SK-N-MC (cell line): ENCODE data around the gene TMEM52B.

Experiments
- DNase-seq: peaks from one replicate; pipeline ENCODE4 v3.0.0-alpha.2; 2011; ENCODE audit warnings: low read depth, low spot score
- H3K27ac ChIP-seq: fragments of 200-600 bp; sonication (generic); 2 replicates; pipeline ENCODE4 v1.5.1; 2016; ENCODE audit warnings: mixed run types
- H3K36me3 ChIP-seq: fragments of 200-600 bp; sonication (generic); 2 replicates; pipeline ENCODE4 v1.6.1; 2017; ENCODE audit warnings: antibody characterized with exemption, low read length, mixed read lengths; ENCODE audit not compliant: insufficient read depth
- H3K4me3 ChIP-seq: fragments of 200-600 bp; sonication (generic); 2 replicates; pipeline ENCODE4 v1.5.1; 2016
- H3K9ac ChIP-seq: fragments of 200-600 bp; sonication (generic); 2 replicates; pipeline ENCODE4 v1.8.0; 2017; ENCODE audit warnings: mixed run types, mixed read lengths; ENCODE audit not compliant: insufficient read length
- H3K9me3 ChIP-seq: fragments of 200-600 bp; sonication (generic); 2 replicates; pipeline ENCODE4 v1.6.1; 2017; ENCODE audit warnings: low read depth, mild to moderate bottlenecking, antibody characterized with exemption, low read length, moderate library complexity, mixed read lengths
- EZH2 ChIP-seq: fragments of 200-600 bp; sonication (generic); IDR thresholded peaks from one replicate; pipeline ENCODE4 v1.6.1; 2017; ENCODE audit warnings: antibody characterized with exemption
- FOXP2 ChIP-seq: optimal IDR thresholded peaks from 2 replicates; pipeline ENCODE3; 2011; ENCODE audit warnings: mild to moderate bottlenecking, moderate library complexity; ENCODE audit not compliant: insufficient read depth; ENCODE audit errors: extremely low read length, control extremely low read depth
- POLR2AphosphoS5 ChIP-seq: IDR thresholded peaks from 2 replicates; pipeline ENCODE4 v1.6.1; 2012; ENCODE audit warnings: mild to moderate bottlenecking, low read depth, low read length, borderline replicate concordance

Gene TMEM52B

DNA sequence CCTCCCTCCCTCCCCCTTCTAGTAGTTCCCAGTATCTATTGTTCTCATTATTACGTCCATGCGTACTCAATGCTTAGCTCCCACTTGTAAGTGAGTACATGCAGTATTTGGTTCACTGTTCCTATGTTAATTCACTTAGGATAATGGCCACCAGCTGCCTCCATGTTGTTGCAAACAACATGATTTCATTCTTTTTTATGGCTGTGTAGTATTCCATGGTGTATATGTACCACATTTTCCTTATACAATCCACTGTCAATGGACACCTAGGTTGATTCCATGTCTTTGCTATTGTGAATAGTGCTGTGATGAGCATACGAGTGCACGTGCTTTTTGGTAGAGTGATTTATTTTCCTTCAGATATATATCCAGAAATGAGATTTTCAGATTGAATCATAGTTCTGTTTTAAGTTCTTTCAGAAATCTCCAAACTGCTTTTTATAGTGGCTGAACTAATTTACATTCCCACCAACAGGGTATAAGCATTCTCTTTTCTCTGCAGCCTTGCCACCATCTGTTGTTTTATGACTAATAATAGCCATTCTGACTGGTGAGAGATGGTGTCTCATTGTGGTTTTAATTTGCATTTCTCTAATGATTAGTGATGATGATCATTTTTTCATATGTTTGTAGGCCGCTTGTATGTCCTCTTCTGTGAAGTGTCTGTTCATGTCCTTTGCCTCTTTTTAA is 31.0 kb upstream of the TMEM52B start:
- no peaks in the 10 kb centered on the region for H3K36me3 ChIP-seq
- no peak for DNase-seq

GRCh38 chr12:10151621-10152020 is 27.2 kb upstream of the TMEM52B start:
- H3K4me3 ChIP-seq: no peak overlapping the region
- no peaks in the 10 kb centered on the region for H3K36me3 ChIP-seq
- TF ChIP-seq POLR2AphosphoS5: no peak
- no peak for TF ChIP-seq EZH2
- no peak for TF ChIP-seq FOXP2
- H3K27ac ChIP-seq: no peak overlapping the region
- H3K9me3 ChIP-seq: no peaks in the 10 kb centered on the region
- DNase-seq: no peak
- no peak overlapping the region for H3K9ac ChIP-seq

More for the DNA sequence above, 31.0 kb upstream of the TMEM52B start:
- H3K9me3 ChIP-seq: no peaks in the 10 kb centered on the region
- H3K4me3 ChIP-seq: no peak overlapping the region
- TF ChIP-seq EZH2 (no peak), FOXP2 (no peak), POLR2AphosphoS5 (no peak)
- H3K27ac ChIP-seq: no peak overlapping the region
- H3K9ac ChIP-seq: no peak overlapping the region

DNA sequence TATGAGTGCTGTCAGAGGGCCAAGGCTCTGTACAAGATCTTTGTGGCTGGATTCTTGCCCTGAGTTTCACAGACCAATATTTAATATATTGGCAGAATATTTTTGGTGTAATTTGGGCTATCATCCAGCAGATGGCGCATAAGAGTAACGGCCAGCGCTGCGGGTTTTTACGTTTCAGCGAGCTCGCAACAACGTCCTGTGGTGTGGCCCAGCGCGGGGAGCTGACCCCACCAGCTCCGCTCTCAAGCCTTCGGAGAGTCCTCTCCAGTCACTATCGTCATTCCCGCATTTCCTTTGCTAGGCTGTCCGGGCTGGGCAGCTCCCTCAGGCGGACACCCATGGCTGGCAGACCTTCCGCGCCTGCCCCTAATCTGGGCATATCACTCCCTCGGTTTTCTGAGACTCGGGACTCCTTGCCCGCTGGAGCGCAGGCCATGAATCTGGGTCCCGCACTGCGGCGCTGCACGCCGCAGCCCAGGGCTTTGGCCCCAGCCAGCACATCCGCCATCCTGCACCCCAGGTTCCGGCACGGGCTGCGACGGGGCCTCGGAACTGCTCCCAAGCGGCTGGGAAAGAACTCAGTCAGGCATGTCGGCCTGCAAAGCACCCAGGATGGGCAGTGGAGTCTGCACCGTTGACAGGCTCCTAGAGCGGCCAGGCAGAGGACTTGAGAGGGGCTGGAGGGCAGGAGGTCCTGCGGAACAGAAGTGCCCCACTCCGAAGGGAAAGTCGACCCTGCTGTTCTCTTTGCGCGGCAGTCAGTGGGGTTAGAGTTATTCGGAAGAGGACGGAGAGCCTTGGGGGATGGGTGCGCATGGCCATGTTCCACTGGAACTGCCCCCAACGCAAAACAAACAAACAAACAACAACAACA is 25.3 kb upstream of the TMEM52B start:
- no peak overlapping the region for H3K27ac ChIP-seq
- peak overlapping the region; percentile 47 for H3K9ac ChIP-seq
- DNase-seq: no peak
- no peaks in the 10 kb centered on the region for H3K36me3 ChIP-seq
- TF ChIP-seq EZH2 (no peak), FOXP2 (no peak), POLR2AphosphoS5 (no peak)
- H3K9me3 ChIP-seq: peaks cover 4% of the 10 kb centered on the region; the same call in 1 of the 2 replicates
- H3K4me3 ChIP-seq: peak overlapping the region; percentile 80

DNA sequence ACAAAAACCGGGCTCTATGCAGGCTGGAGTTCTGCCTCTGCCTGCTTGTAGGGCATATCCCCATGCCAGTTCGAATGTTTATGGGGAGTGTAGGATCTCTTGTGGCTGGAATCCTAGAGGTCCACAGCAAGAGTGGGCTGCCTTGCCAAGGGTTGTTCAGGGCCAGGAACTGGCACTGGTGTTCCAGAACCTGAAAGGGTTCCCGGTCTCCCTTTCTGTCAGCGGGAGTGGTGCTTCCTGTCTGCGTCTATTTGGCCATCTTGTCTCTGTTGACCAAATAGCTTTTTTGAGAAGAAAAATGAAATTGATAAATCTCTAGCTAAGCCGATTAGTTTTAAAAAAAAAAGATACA is 24.7 kb upstream of the TMEM52B start:
- no peaks in the 10 kb centered on the region for H3K36me3 ChIP-seq
- no peak for DNase-seq
- TF ChIP-seq EZH2 (no peak), FOXP2 (no peak), POLR2AphosphoS5 (no peak)
- H3K27ac ChIP-seq: no peak overlapping the region
- H3K4me3 ChIP-seq: no peak overlapping the region
- H3K9me3 ChIP-seq: peaks cover 4% of the 10 kb centered on the region; the same call in 1 of the 2 replicates
- no peak overlapping the region for H3K9ac ChIP-seq

DNA sequence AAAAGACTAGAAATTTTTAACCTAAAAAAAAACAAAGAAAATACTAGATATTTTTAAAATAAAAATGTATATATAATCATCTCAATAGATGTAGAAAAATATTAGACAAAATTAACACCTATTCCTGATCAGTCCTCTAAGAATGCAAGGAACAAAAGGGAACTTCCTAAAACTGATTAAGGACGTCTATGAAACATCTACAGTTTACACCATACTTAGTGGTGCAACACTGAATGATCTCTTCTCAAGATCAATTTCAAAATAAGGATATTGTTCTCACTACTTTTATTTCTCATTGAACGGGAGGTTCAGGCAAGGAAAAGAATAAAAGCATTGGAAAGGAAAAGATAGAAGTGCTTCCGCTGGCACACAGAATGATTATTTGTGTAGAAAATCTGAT is 22.9 kb upstream of the TMEM52B start:
- TF ChIP-seq EZH2: no peak
- no peak for TF ChIP-seq FOXP2
- TF ChIP-seq POLR2AphosphoS5: no peak
- Histone ChIP-seq H3K9me3 (peaks cover 4% of the 10 kb centered on the region; the same call in 1 of the 2 replicates), H3K27ac (no peak overlapping the region), H3K9ac (no peak overlapping the region), H3K36me3 (no peaks in the 10 kb centered on the region), H3K4me3 (no peak overlapping the region)
- no peak for DNase-seq

- TF ChIP-seq EZH2 (no peak), FOXP2 (no peak), POLR2AphosphoS5 (no peak)
- no peak overlapping the region for H3K9ac ChIP-seq
- H3K9me3 ChIP-seq: peaks cover 4% of the 10 kb centered on the region; the same call in 1 of the 2 replicates
- no peaks in the 10 kb centered on the region for H3K36me3 ChIP-seq
- no peak for DNase-seq
- H3K4me3 ChIP-seq: no peak overlapping the region
- H3K27ac ChIP-seq: no peak overlapping the region
Observed at GRCh38 chr12:10158406-10158805, 20.4 kb upstream of the TMEM52B start.

DNA sequence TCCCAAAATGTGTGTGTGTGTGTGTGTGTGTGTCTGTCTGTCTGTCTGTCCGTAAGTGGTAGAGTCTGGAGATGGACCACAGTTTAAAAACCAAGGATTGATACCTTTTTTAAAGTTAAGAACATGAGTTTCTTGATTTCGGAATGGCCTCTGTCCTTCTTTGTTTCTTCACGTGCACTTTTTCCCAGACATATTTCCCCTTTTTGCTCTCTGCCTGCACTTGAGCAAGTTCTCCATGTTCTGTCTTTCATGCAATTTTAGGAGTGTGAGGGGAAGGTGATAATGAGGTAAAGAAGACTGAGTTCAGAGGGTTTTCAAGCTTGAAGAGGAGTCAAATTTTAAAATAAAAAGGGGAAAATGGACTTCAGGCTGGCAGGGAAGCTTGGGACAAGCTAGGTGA is 19.6 kb upstream of the TMEM52B start:
- TF ChIP-seq POLR2AphosphoS5: no peak
- no peak for TF ChIP-seq FOXP2
- no peak for TF ChIP-seq EZH2
- Histone ChIP-seq H3K9me3 (peaks cover 4% of the 10 kb centered on the region; the same call in 1 of the 2 replicates), H3K4me3 (no peak overlapping the region), H3K36me3 (no peaks in the 10 kb centered on the region), H3K27ac (no peak overlapping the region), H3K9ac (no peak overlapping the region)
- DNase-seq: no peak

GRCh38 chr12:10160617-10161385 is 18.0 kb upstream of the TMEM52B start:
- Histone ChIP-seq H3K27ac (no peak overlapping the region), H3K9ac (no peak overlapping the region), H3K36me3 (no peaks in the 10 kb centered on the region), H3K4me3 (no peak overlapping the region), H3K9me3 (peaks cover 4% of the 10 kb centered on the region; the same call in 1 of the 2 replicates)
- TF ChIP-seq FOXP2 (no peak), POLR2AphosphoS5 (no peak), EZH2 (no peak)
- DNase-seq: no peak
